ENCODE measurements around the gene TRAPPC10.

TRAPPC10 gene

DNA sequence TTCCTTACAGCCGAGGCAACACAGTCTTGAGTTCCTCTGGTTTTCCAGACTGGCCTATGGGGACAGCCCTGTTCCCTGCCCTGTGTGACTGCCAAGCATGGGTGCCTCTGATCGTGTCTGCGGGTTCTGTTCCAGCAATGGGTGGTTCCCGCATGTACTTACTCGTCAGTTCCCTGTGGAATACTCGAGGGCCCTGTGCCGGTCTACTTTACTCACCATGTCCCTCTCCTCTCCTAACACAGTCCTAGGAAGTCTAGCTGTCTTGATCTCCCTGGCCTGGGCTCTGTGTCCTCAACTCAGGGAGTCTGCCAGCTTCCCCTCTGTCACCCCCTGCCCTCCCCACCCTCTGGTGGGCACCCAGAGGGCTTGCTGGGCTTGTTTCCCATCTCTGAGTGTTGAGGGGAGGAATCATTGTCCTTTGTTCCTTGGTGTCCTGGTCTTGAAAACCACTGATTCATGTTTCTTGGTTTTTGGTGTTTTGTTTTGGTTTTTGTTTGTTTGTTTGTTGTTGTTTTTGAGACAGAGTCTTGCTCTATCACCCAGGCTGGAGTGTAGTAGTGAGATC, 36.0 kb downstream of the TRAPPC10 start:
- no peak for DNase-seq

DNA sequence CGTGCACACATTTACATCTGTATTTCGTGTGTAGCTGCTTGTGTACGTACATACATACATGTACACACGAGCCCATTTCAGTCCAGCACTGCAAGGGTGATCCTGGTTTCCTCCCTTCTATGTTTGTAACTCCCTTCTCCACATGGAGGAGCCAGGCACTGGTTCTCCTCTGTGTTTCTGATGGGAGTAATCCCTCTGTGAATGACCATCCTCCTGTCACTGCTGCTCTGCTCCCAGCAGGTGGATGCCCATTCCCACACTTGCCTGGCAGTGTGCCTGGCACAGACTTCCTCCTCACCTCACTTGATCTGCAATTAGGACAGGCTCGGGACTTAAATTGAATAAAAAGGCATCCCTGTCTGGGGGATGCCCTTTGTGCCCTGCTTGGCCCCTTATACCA, 37.1 kb downstream of the TRAPPC10 start:
- DNase-seq, result no peak

DNA sequence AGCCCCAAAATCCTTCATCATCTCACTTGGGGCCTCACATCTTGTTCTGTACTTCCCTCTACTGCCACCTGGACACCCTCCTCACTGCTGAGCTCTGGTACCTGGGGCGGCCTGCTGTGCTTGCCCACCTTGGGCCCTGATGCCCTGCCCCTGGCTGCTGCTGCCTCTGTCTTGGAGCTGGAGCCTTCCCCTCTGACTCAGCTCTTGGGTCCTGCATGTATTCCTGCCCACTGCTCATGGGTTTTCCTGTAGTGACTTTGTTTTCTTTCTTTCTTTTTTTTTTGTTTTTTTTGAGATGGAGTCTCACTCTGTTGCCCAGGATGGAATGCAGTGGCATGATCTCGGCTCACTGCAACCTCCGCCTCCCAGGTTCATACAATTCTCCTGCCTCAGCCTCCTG, 37.5 kb downstream of the TRAPPC10 start:
- no peak for DNase-seq

DNA sequence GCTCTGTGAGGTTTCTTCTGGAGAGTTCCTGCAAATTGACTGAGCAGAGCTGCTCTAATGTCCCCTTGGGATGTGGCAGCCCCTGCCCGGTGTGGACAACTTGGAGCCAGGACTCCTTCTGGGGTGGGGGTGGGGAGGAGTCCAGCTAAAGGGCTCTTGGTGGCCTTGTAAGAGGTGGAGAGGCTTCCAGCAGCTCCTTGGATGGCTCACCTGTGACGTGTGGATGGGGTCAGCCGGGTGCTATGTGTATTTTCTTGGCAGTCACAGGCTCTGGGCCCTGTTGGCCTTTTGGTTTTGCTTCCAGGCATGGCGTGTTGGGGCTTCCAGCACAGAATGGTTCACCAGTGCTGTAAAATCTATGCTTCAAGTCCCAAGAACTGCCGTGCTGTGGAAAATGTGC, 38.2 kb downstream of the TRAPPC10 start:
- DNase-seq, result no peak

DNA sequence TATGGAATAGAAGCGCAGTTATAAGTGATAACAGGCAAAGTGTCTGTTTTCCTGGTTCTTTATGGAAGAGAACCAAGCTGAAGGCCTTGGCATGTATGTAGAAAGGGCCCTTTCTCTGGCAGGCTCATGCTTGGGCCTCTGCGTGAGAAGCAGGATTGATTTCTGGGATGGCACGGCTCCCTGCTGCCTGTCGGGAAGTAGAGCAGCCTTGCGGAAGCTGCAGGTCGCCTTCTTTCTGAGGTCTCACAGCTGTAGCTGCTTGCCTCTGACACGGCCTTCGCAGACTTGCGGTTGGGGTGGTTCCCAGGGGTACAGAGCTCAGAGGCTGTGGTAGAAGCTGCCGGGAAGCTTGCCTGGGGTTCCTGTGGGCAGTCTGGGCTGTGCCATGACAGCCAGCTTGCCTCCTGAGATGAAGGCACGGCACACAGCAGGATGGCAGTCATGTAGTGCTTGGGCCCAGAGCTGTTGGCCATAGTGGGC, 39.4 kb downstream of the TRAPPC10 start:
- DNase-seq, result peak; percentile 61

DNA sequence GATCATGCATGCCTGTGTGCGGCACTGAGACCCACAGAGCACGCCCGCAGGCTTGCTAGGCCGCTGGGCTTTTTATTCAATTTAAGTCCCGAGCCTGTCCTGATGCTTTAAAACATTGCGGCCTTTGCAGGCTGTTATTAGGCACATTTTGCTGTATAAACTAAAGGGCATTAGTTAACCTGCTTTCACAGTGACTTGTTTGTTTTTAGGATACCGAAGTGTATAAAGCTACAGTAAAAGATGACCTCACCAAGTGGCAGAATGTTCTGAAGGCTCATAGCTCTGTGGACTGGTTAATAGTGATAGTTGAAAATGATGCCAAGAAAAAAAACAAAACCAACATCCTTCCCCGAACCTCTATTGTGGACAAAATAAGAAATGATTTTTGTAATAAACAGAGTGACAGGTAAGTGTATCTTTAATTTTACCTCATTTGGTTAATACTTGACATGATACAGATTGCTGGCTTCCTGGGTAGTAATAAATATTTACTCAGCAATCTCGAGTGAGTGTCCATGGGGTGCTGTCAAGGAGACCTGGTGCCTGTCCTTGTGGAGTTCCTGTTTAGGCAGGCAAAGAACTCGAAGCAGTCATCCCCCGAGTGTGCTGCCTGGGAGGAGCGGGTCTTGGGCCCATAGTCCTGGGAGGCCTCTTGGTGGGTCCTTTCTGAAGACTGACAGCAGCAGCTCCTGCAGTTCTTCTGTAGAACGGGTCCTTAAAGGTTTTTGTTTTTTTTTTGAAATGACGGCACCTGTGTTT, 40.1 kb downstream of the TRAPPC10 start:
- no peak for DNase-seq

DNA sequence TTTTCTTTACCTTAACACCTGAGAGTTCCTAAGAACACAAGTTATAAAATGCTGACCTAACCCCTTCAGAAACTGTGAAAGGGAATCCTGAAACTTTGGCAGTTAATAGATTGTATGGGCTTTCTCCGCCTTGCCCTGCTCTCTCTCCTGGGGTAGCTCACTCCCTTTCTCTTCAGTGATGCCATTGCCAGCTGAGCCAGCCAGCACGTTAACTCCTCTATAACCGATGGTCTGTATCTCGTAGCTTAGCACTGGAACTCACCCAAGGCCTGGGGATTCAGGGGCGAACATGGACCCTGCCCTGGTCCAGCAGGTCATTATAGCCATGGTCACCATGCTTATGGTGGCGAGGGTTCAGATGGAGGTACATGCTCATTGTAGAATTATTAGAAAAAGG, 40.7 kb downstream of the TRAPPC10 start:
- DNase-seq, result no peak

DNA sequence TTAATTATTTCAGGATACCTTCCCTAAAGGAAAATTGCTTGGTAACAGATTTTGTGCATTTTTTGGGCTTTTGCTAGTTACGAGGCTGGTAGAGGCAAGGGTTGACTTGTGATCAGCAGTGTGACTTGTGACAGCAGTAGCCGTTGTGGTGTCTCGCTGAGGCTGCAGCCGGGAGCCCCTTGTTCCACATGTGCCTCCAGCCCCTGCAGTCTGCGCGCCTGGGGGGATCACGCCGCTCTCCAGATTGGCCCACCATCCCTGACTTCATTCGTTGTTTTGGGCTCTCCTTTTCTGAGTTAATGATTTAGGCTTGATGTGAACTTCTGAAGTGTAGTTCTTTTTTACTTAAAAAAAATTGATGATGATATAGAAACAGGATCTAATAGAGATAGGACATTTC, 41.5 kb downstream of the TRAPPC10 start:
- no peak for DNase-seq

DNA sequence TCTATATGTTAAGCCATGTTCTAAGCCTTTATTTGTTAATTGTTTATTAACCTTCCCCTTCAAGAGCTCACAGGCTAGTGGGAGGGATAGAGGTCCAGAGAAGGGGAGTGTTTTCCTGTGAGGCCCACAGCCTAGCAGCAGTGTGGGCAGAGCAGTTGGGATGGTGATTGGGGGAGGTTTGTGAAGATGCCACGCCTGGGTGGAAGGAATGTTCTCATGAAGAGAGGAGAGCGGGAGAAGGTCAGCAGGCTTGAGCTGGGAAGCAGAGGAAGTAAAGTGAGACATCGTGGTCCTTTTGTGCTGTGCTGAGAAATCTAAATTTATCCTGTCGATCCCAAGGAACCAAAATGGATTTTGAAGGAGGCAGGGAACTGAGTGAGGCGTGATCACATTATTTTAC, 42.6 kb downstream of the TRAPPC10 start:
- no peak for DNase-seq

DNA sequence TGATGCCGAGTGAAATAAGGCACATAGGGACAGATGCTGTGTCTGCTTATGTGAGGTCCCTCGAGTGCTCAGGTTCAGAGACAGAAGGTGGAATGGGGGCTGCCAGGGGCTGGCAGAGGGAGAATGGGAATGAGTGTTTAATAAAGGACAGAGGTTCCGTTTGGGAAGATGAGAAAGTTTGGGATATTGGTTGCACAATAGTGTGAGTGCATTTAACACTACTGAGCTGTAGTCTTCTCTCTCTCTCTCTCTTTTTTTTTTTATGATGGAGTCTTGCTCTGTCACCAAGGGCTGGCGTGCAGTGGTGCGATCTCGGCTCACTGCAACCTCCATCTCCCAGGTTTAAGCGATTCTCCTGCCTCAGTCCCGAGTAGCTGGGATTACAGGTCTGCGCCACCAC, 44.9 kb downstream of the TRAPPC10 start:
- DNase-seq, result no peak

DNA sequence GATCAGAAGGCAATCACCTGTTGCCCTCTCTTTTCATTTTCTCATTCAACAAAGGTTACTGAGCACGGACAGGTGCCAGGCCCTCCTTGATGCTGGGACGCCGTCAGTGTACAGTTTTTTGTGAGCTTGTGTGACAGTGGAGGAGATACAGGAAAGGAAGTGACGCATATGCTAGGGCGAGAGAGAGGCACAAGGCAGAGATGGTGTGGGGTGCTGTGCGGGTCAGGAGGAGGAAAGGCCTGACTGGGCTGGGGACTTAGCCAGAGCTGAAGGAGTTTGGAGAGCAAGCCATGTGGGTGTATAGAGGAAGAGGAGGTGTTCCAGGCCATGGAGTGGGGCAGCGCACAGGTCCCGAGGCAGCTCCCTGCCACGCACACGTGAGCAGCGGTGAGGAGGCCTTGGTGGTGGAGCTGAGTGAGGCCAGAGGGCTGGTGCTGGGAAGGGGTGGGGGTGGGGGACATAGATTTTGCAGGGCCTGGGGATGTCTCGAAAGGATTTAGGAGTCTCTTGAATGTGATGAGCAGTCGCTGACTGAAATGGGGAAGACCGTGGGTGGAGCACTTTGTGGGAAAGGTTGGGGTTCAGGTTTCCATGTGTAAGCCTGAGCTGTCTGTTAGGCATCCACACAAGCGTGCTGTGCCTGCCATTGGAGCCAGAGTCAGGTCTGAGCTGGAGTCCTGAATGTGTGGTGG, 46.0 kb downstream of the TRAPPC10 start:
- no peak for DNase-seq

DNA sequence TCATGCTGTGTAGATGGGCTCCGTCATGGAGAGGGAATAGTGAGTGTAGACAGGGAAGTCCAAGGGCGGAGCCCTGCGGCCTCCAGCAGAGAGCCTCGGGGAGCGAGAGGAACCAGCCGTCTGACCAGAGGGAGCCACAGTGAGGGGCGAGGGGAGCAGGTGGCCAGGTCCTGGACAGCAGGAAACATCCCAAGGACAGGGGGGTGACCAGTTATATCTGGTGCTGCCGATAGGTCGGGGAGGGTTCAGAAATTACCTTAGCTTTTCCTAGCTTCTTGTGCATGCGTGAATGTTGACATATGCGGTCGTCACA, 46.5 kb downstream of the TRAPPC10 start:
- no peak for DNase-seq

DNA sequence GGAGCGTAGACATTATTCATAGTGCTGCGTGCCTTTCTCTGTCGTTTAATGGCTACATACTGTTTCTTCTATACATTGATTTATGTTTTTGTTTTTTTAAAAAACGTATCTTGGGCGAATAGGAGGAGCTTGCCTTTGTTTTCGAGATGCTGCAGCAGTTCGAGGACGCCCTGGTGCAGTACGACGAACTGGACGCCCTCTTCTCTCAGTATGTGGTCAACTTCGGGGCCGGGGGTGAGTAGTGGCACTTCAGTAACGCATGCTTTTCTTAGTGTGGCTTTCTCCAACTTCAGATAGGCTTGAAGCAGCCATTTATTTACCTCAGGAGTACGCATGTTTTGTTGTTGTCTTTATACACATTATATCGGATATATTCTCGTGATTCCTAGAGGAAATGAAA, 46.9 kb downstream of the TRAPPC10 start:
- no peak for DNase-seq

DNA sequence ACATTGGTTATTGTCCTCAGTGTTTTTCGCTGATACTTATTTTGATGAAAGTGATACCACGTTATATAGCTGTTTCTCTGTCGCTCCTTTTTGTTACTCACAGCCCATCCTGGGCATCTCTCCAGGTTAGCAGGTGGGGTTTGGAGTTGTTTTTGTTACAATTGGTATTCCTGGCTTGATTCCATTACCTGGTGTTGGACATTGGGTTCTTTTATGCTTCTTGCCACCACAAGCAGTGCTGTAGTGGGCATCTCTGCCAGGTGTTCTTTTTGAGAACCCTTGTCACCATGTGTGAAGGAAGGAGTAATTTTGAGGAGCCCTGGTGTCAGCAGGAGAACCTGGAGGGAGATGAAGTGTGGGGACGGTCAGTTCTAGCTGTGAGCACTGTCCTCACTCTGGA, 47.6 kb downstream of the TRAPPC10 start:
- DNase-seq, result no peak

DNA sequence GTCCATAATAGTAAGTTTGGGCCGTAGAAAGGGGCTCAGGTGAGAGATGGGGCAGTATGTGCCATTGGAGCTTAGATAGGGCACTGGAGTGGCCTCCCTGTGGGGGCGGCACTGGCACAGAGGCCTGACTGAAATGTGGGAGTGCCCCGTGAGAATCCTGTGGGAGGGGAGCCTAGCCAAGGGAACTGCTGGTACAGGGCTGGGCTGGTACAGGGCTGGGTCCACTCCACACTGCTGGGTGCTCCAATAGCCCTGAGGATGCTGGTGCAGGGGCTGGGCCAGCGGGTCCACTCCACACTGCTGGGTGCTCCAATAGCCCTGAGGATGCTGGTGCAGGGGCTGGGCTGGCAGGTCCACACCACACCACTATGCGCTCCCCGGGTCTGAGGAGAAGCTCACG, 50.3 kb downstream of the TRAPPC10 start:
- DNase-seq, result no peak

DNA sequence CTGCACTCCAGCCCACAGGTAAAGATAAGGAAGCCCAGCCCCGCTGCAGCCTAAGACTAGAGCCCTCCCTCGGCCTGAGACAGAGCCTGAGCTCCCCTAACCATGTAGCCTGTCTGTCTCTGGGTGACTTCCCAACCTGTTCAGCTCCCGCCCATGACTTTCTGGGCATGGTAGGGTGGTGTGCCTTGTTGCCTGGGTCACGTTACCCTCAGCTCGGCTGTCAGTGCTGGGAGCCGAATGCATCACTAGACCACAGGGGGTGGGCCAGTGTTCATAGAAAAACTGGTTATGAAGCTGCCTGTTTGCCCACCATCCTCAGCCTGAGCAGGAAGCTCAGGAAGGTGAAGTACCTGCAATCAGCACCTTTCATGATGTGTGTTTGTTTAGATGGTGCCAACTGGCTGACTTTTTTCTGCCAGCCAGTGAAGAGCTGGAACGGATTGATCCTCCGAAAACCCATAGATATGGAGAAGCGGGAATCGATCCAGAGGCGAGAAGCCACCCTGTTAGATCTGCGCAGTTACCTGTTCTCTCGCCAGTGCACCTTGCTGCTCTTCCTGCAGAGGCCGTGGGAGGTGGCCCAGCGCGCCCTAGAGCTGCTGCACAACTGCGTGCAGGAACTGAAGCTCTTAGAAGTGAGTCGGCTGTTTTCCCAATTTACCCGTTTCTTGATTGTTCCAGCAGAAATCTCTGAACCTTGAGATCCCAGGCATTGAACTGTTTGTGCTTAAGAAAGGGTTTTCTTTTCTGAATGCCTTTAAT, 51.2 kb downstream of the TRAPPC10 start:
- DNase-seq, result no peak

DNA sequence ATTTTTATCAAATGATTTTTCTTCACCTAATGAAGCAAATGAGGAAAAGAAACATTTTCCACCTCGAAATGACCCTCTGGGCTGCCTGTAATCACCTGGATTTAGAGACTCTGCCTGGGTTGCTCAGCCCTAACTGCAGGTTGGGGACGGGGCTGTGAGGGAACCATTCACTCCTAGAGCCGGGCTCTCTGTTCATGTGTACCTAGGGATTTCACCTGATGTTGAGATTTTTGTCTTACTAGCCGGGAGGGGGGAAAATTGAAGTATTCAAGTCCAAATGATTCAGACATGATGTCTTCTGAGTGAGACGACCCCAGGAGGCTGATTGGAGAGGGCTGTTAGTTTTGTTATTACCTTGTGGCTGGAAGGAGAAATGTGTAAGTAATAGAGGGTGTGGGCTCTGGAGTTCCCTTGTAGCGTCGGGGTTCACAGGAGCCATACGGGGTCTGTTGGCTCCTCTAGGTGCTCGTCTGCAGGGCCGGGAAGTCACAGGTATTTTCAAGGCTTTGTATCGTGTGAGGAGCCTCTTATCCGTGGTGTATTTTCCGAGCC, 52.8 kb downstream of the TRAPPC10 start:
- DNase-seq, result no peak

DNA sequence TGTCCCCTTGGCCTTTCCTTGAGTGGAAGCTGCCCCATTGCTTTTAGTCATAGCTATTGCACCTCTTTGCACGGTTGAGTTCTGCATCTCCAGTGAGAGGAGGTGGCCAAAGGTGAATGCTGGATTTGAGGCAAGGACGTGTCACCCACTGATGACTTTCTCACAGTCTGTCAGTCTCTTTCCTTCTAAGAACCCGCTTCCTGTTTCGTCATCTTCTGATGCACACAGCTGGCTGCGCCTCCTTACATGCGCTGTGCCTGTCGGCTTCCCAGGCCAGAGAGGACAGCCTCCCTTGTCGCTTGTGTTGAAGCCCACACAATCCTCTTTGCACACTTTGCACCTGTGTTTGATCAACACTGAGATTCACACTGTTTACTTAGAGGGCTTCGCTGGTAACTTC, 53.3 kb downstream of the TRAPPC10 start:
- no peak for DNase-seq

DNA sequence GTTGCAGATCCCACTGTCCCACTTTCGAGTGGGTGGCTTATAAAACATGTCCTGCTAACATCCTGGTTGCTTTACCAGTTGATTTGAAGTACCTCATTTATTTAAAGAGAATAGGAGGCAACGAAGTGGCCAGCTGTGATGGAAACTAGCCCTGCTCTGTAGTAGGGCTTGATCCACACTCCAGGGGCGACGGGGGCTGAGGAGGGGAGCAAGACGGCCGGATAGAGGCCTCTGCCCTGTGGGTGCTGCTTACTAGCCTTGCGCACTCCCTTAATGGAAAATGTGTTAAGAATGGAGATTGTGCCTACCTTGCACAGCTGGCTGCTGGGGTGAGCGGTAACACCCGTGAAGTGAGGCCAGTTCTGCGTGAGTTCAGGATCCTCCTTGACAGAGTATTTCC, 54.0 kb downstream of the TRAPPC10 start:
- no peak for DNase-seq

DNA sequence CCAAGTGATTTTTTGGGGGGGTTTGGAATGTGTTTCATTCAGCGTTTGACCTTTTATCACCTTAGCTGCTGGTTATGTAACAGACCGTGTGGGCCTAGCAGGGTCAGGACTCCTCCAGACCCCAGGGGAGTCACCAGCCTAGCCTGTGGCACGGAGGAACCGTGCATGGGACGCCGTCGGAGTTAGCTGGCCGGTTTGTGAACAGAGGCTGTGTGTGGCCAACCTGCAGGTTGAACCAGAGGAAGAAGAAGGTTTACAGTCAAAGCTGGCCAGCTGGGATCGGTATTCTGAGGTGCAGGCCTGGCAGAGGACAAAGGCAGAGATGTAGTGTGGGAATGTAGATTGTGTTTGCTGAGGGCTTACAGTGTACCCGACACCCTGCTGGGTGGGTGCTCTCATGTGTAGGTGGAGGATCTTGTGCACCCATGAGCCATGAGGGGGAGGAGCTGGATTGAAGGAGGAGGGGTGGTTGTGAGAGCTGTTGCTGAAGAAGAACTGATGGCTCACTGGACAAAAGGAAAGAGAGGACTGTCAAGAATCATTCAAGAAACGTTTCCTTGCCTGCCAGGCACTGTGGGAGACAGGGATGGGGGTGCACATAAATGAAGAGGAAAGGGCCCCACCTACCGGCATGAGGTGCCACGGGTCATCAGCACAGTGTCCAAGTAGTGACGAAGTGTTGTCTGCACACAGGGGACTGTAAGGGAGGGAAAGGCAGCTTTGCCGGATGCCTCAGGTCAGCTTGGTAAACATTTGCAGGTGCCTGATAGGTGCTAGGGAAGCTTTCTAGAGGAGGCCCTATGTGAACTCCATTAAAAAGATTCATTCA, 55.1 kb downstream of the TRAPPC10 start:
- DNase-seq, result no peak

DNA sequence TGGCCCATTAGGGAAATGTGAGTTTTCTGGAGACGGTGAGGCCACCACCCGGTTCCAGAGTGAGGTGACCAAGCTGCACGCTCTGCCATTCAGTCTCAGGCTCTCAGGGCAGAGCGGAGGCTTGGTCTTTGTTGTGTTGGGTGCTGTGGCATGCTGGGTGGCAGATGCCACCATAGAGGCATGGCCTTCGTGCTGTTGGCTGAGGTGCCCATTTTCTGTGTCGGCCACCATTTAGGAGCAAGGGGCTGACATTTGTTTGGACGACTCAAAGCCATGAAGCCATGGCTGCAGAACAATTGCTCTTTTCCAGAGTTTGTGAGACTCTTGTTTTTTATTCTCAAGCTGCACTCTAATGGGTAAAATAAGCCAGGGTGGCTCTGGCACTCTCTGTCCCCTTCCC, 58.3 kb downstream of the TRAPPC10 start:
- no peak for DNase-seq

DNA sequence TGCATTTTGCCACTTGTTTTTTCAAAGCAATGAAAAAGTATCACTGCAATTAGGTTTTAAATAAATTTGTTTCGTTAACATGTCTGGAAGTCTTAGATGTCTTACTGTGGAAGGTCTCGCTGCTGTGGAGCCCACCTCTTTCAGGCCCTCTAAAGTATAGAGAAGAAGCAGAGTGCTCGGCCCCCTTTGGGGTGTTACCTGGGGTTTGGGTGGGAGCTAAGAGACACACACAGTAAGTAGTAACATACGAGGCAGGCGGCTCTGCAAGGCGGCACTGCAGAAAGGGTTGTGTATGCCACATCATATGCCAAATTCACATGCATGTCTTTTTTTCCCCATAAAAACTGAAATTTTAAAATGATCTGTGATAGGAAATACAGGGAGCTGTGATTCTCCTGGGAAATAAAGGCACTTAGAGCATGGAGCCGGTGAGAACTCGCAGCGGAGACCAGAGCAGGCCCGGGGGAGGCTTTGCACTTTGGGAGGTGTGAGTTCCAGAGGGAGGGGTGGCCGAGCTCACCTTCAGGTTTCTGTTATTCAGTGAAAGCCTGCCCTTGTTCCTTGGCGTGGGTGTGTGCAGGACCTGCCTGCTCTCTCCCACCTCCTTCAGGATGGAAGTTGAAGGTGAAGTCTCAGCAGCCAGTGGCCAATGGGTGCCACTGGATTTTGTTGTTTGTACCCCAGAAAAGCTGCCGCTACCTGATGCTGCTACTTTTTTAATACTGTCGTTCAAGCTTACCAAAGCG, 59.4 kb downstream of the TRAPPC10 start:
- no peak for DNase-seq

Data from left hindlimb (tissue), 1 donor.